ENCODE measurements around the gene USP15.
A peak's percentile ranks its signal among the peaks of the same experiment; 100 is the strongest.

The USP15 gene

GRCh38 chr12:62273724-62274380 is 13.6 kb downstream of the USP15 start:
- in situ Hi-C loops (cut with MboI; ENCODE audit: low pct_unique_long_range_greater_than_20kb, low sequenced_read_pairs): no loop called here
- no peak for DNase-seq

GRCh38 chr12:62278022-62278421 is 17.8 kb downstream of the USP15 start:
- in situ Hi-C loops (cut with MboI; ENCODE audit: low pct_unique_long_range_greater_than_20kb, low sequenced_read_pairs): no loop called here

GRCh38 chr12:62279058-62279457 is 18.9 kb downstream of the USP15 start:
- in situ Hi-C loops (cut with MboI; ENCODE audit: low pct_unique_long_range_greater_than_20kb, low sequenced_read_pairs): no loop called here

More at GRCh38 chr12:62278022-62278421, 17.8 kb downstream of the USP15 start:
- no peak for DNase-seq

GRCh38 chr12:62279961-62280360 is 19.8 kb downstream of the USP15 start:
- in situ Hi-C loops (cut with MboI; ENCODE audit: low pct_unique_long_range_greater_than_20kb, low sequenced_read_pairs): no loop called here
- no peak for DNase-seq

More at GRCh38 chr12:62279058-62279457, 18.9 kb downstream of the USP15 start:
- no peak for DNase-seq

GRCh38 chr12:62282057-62282774 is 22.0 kb downstream of the USP15 start:
- in situ Hi-C loops (cut with MboI; ENCODE audit: low pct_unique_long_range_greater_than_20kb, low sequenced_read_pairs): no loop called here
- DNase-seq: no peak

- no peak for DNase-seq
- in situ Hi-C loops (cut with MboI; ENCODE audit: low pct_unique_long_range_greater_than_20kb, low sequenced_read_pairs): no loop called here
These were observed 24.5 kb downstream of the USP15 start for GRCh38 chr12:62284749-62285148.

- no peak for DNase-seq
- in situ Hi-C loops (cut with MboI; ENCODE audit: low pct_unique_long_range_greater_than_20kb, low sequenced_read_pairs): no loop called here
These were observed 25.1 kb downstream of the USP15 start for GRCh38 chr12:62285284-62285683.

GRCh38 chr12:62288328-62288727 is 28.1 kb downstream of the USP15 start:
- in situ Hi-C loops (cut with MboI; ENCODE audit: low pct_unique_long_range_greater_than_20kb, low sequenced_read_pairs): no loop called here
- DNase-seq: no peak

GRCh38 chr12:62290846-62291245 is 30.6 kb downstream of the USP15 start:
- no peak for DNase-seq
- in situ Hi-C loops (cut with MboI; ENCODE audit: low pct_unique_long_range_greater_than_20kb, low sequenced_read_pairs): no loop called here

- no peak for DNase-seq
These were observed 31.9 kb downstream of the USP15 start for GRCh38 chr12:62291864-62292760.

GRCh38 chr12:62292761-62293344 is 32.6 kb downstream of the USP15 start:
- no peak for DNase-seq

More at GRCh38 chr12:62291864-62292760, 31.9 kb downstream of the USP15 start:
- in situ Hi-C loops (cut with MboI; ENCODE audit: low pct_unique_long_range_greater_than_20kb, low sequenced_read_pairs): no loop called here

GRCh38 chr12:62294378-62294777 is 34.2 kb downstream of the USP15 start:
- in situ Hi-C loops (cut with MboI; ENCODE audit: low pct_unique_long_range_greater_than_20kb, low sequenced_read_pairs): no loop called here
- no peak for DNase-seq

More at GRCh38 chr12:62292761-62293344, 32.6 kb downstream of the USP15 start:
- in situ Hi-C loops (cut with MboI; ENCODE audit: low pct_unique_long_range_greater_than_20kb, low sequenced_read_pairs): no loop called here

GRCh38 chr12:62296001-62296400 is 35.8 kb downstream of the USP15 start:
- in situ Hi-C loops (cut with MboI; ENCODE audit: low pct_unique_long_range_greater_than_20kb, low sequenced_read_pairs): no loop called here
- peak; percentile 37 for DNase-seq

- DNase-seq: peak; percentile 79
- in situ Hi-C loops (cut with MboI; ENCODE audit: low pct_unique_long_range_greater_than_20kb, low sequenced_read_pairs): no loop called here
These were observed 37.1 kb downstream of the USP15 start for GRCh38 chr12:62297321-62297720.

GRCh38 chr12:62299617-62300016 is 39.4 kb downstream of the USP15 start:
- in situ Hi-C loops (cut with MboI; ENCODE audit: low pct_unique_long_range_greater_than_20kb, low sequenced_read_pairs): no loop called here
- no peak for DNase-seq

GRCh38 chr12:62301080-62301798 is 41.0 kb downstream of the USP15 start:
- in situ Hi-C loops (cut with MboI; ENCODE audit: low pct_unique_long_range_greater_than_20kb, low sequenced_read_pairs): no loop called here
- DNase-seq: no peak

- no peak for DNase-seq
- in situ Hi-C loops (cut with MboI; ENCODE audit: low pct_unique_long_range_greater_than_20kb, low sequenced_read_pairs): no loop called here
These were observed 41.6 kb downstream of the USP15 start for GRCh38 chr12:62301799-62302133.

- in situ Hi-C loops (cut with MboI; ENCODE audit: low pct_unique_long_range_greater_than_20kb, low sequenced_read_pairs): no loop called here
- DNase-seq: no peak
These were observed 44.4 kb downstream of the USP15 start for GRCh38 chr12:62304560-62304959.

- DNase-seq: no peak
- in situ Hi-C loops (cut with MboI; ENCODE audit: low pct_unique_long_range_greater_than_20kb, low sequenced_read_pairs): no loop called here
These were observed 45.6 kb downstream of the USP15 start for GRCh38 chr12:62305778-62306177.

All from KBM-7 (cell line).